Measurements from ENCODE around the gene CRISPLD2.

GRCh38 chr16:84930298-84931106, 110.7 kb downstream of the CRISPLD2 start:
- TF ChIP-seq CTCF (IDR thresholded peaks at IDR 0.05) (no peak), EP300 (IDR thresholded peaks at IDR 0.05) (no peak), POLR2AphosphoS5 (IDR thresholded peaks at IDR 0.05) (no peak), POLR2A (IDR thresholded peaks at IDR 0.05) (no peak)
